Measurements from ENCODE around the gene TAF1D.
"Not testable (repeated sequence)": the region's sequence is repeated elsewhere in the genome, so short reads cannot be mapped to it uniquely, and the experiment has no call there.

TAF1D gene

DNA sequence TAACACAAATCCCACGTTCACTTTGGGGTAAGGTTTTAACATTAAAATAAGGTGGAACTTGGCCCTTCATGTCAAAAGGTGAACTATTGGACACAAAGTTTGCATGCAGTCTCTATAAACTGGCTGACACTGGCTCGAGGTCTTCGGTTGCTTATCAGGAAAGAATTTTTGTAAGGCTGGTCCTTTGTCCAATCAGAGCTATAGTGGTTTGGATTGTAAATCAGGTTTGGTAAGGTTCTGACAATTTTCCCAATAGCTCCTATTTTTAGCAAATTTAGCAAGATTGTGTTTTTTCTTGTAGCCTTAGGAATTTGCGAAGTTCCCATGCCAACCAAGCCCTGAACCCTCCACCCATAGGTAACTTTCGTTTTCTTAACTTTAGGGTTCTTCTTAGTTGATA lies 25.2 kb upstream of the TAF1D start:
- Histone ChIP-seq H3K27ac (no peak overlapping the region), H3K79me2 (ENCODE audit: insufficient read depth, low read depth) (no peaks in the 10 kb centered on the region), H2AFZ (ENCODE audit: low read depth) (no peak overlapping the region), H3K27me3 (ENCODE audit: insufficient read depth, low read depth) (no peaks in the 10 kb centered on the region), H3K9ac (no peak overlapping the region), H3K4me1 (ENCODE audit: low read depth, poor library complexity, severe bottlenecking) (no peaks in the 10 kb centered on the region), H4K20me1 (ENCODE audit: insufficient read depth) (no peaks in the 10 kb centered on the region), H3K4me2 (no peak overlapping the region), H3K36me3 (ENCODE audit: insufficient read depth) (no peaks in the 10 kb centered on the region), H3K4me3 (IDR thresholded peaks at IDR 0.05; ENCODE audit: insufficient read depth, low read depth, low read length) (no peak overlapping the region)
- TF ChIP-seq, protein P1, sequence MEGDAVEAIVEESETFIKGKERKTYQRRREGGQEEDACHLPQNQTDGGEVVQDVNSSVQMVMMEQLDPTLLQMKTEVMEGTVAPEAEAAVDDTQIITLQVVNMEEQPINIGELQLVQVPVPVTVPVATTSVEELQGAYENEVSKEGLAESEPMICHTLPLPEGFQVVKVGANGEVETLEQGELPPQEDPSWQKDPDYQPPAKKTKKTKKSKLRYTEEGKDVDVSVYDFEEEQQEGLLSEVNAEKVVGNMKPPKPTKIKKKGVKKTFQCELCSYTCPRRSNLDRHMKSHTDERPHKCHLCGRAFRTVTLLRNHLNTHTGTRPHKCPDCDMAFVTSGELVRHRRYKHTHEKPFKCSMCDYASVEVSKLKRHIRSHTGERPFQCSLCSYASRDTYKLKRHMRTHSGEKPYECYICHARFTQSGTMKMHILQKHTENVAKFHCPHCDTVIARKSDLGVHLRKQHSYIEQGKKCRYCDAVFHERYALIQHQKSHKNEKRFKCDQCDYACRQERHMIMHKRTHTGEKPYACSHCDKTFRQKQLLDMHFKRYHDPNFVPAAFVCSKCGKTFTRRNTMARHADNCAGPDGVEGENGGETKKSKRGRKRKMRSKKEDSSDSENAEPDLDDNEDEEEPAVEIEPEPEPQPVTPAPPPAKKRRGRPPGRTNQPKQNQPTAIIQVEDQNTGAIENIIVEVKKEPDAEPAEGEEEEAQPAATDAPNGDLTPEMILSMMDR (conservative IDR thresholded peaks at IDR 0.05; ENCODE audit: low read depth, low read length) = no peak

DNA sequence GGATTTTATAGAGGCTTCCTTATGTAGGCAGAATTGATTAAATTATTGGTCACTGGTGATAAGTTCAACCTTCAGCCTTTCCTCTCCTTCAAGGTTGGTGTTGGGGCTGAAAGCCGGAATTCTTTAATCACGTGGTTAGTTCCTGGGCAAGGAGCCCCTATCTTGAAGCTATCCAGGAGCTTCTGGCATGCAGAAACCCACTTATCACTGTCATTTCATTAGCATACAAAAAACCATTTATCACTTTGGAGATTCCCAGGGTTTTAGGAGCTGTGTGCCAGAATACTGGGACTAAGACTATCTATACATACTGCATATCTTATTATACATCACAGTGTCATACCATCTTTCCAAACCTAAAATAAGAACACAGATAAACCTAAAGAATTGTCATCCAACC lies 24.3 kb upstream of the TAF1D start:
- H3K27me3 ChIP-seq (ENCODE audit: insufficient read depth, low read depth) = no peaks in the 10 kb centered on the region
- H3K27ac ChIP-seq = no peak overlapping the region
- no peak overlapping the region for H3K4me2 ChIP-seq
- H2AFZ ChIP-seq (ENCODE audit: low read depth) = no peak overlapping the region
- no peak overlapping the region for H3K9ac ChIP-seq
- H3K4me3 ChIP-seq (IDR thresholded peaks at IDR 0.05; ENCODE audit: insufficient read depth, low read depth, low read length) = no peak overlapping the region
- H3K36me3 ChIP-seq (ENCODE audit: insufficient read depth) = no peaks in the 10 kb centered on the region
- no peaks in the 10 kb centered on the region for H4K20me1 ChIP-seq (ENCODE audit: insufficient read depth)
- no peaks in the 10 kb centered on the region for H3K4me1 ChIP-seq (ENCODE audit: low read depth, poor library complexity, severe bottlenecking)
- H3K79me2 ChIP-seq (ENCODE audit: insufficient read depth, low read depth) = no peaks in the 10 kb centered on the region
- TF ChIP-seq, protein P1 (conservative IDR thresholded peaks at IDR 0.05; ENCODE audit: low read depth, low read length) = no peak

DNA sequence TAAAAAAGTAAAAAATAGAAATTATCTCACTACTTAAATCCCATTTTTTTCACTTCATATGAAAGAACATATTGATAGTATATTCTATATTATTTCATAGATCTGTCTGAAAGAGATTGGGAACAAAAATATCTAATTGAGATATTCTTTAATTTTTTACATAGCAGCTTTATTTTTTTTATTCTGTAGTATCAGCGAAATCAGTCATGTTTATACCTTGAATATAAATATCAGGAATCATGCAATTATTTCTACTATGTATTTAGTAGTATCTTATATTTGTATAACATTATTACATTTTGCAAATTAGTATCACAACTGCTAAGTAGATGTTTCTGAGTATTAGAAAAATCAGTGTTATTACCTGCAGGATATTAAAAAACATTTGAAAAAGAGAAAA lies 20.6 kb upstream of the TAF1D start:
- Histone ChIP-seq H3K4me2 (no peak overlapping the region), H3K9ac (no peak overlapping the region), H3K27ac (no peak overlapping the region), H3K27me3 (ENCODE audit: insufficient read depth, low read depth) (no peaks in the 10 kb centered on the region), H3K4me1 (ENCODE audit: low read depth, poor library complexity, severe bottlenecking) (no peaks in the 10 kb centered on the region), H3K79me2 (ENCODE audit: insufficient read depth, low read depth) (no peaks in the 10 kb centered on the region), H4K20me1 (ENCODE audit: insufficient read depth) (no peaks in the 10 kb centered on the region), H3K4me3 (IDR thresholded peaks at IDR 0.05; ENCODE audit: insufficient read depth, low read depth, low read length) (no peak overlapping the region), H3K36me3 (ENCODE audit: insufficient read depth) (no peaks in the 10 kb centered on the region), H2AFZ (ENCODE audit: low read depth) (no peak overlapping the region)
- TF ChIP-seq, protein P1 (conservative IDR thresholded peaks at IDR 0.05; ENCODE audit: low read depth, low read length) = no peak

DNA sequence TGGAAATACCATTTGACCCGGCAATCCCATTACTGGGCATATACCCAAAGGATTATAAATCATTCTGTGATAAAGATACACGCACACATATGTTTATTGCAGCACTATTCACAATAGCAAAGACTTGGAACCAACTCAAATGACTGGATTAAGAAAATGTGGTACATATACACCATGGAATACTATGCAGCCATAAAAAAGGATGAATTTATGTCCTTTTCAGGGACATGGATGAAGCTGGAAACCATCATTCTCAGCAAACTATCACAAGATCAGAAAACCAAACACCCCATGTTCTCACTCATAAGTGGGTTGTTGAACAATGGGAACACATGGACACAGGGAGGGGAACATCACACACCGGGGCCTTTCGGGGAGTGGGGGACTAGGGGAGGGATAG lies 17.8 kb upstream of the TAF1D start:
- H2AFZ ChIP-seq (ENCODE audit: low read depth); H3K4me3 ChIP-seq (IDR thresholded peaks at IDR 0.05; ENCODE audit: insufficient read depth, low read depth, low read length); H3K9ac ChIP-seq; H3K36me3 ChIP-seq (ENCODE audit: insufficient read depth); H4K20me1 ChIP-seq (ENCODE audit: insufficient read depth); H3K4me1 ChIP-seq (ENCODE audit: low read depth, poor library complexity, severe bottlenecking); H3K27ac ChIP-seq; H3K4me2 ChIP-seq; H3K27me3 ChIP-seq (ENCODE audit: insufficient read depth, low read depth); H3K79me2 ChIP-seq (ENCODE audit: insufficient read depth, low read depth): not testable (repeated sequence)

DNA sequence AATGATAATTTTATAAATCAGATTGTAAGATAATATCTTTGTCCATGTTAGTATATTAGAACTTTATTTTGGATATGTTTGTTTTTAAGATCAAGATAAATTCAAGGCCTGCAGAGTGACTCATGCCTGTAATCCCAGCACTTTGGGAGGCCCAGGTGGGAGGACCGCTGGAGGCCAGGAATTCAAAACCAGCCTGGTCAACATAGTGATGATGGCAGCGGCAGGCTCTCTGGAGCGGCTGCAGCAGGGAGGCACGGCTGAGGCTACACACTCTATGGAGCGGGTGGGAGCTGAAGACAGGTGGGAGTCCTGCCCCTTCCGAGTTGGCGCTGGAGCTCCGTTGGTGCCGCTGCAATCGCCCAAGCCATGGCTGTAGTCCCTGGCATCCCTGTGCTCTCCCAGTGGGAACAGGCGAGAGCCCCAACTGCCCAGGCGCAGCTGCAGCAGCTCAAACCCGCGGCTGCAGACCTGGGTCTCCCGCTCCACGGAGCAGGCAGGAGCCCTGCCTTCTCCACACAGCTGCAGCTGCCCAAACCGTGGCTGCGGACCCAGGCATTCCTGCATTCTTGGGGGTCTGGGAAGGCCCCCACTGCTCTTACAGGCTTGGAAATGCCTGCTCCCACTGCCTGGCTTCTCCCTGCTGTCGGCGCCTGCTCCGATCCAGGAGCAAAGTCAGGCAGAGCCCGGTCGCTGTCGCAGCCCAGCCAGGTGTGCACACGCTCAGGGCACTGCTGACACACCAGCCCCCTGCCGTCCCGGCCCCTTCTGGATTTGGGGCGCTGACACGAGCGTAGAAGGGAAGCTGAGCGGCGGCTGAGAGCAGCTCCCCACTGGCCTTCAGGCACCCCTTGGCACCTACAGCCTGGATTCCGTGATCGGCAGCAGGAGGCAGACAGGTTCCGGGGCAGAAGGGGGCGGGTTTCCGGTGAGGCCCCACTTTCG lies 16.9 kb upstream of the TAF1D start:
- TF ChIP-seq, protein P1 (conservative IDR thresholded peaks at IDR 0.05; ENCODE audit: low read depth, low read length) = no peak
- Histone ChIP-seq H3K36me3 (ENCODE audit: insufficient read depth) (no peaks in the 10 kb centered on the region), H4K20me1 (ENCODE audit: insufficient read depth) (no peaks in the 10 kb centered on the region), H3K4me3 (IDR thresholded peaks at IDR 0.05; ENCODE audit: insufficient read depth, low read depth, low read length) (no peak overlapping the region), H2AFZ (ENCODE audit: low read depth) (no peak overlapping the region), H3K27ac (no peak overlapping the region), H3K79me2 (ENCODE audit: insufficient read depth, low read depth) (no peaks in the 10 kb centered on the region), H3K9ac (no peak overlapping the region), H3K27me3 (ENCODE audit: insufficient read depth, low read depth) (no peaks in the 10 kb centered on the region), H3K4me2 (no peak overlapping the region), H3K4me1 (ENCODE audit: low read depth, poor library complexity, severe bottlenecking) (no peaks in the 10 kb centered on the region)

Measured in KMS-11 (cell line).